Testis (tissue), 3 donors: ENCODE measurements around the gene ATOH8. TPM values are rescaled to one million over a fixed set of nuclear protein-coding genes. Genes with fewer than 3 reads are reported as not detected.

ENCODE experiments used
- DNase-seq: peaks from one replicate; pipeline ENCODE4 v3.0.0-alpha.2; 2019
- H3K27ac ChIP-seq, 2 donors: fragments of 200-600 bp; sonication (generic); one replicate each; pipeline ENCODE4 v1.5.1; 2019
- H3K27me3 ChIP-seq: fragments of 200-600 bp; sonication (generic); one replicate; pipeline ENCODE4 v1.5.1; 2019
- H3K36me3 ChIP-seq: fragments of 200-600 bp; sonication (generic); one replicate; pipeline ENCODE4 v1.5.1; 2017; ENCODE audit warnings: low read depth; ENCODE audit errors: missing control alignments
- H3K4me1 ChIP-seq: fragments of 200-600 bp; sonication (generic); one replicate; pipeline ENCODE4 v1.5.1; 2019
- H3K4me3 ChIP-seq, 2 donors: fragments of 200-600 bp; sonication (generic); one replicate each; pipeline ENCODE4 v1.5.1; 2017 to 2019
- H3K9me3 ChIP-seq: fragments of 200-600 bp; sonication (generic); one replicate; pipeline ENCODE4 v1.5.1; 2017
- POLR2A ChIP-seq: fragments of 450-650 bp; IDR thresholded peaks from one replicate; pipeline ENCODE4 v1.6.1; 2017; ENCODE audit warnings: antibody characterized with exemption, mild to moderate bottlenecking, moderate library complexity
- WGBS, 2 donors: methylation state at CpG; one replicate each; pipeline ENCODE4 v1.1.5; 2018; 5-methylcytosine and 5-hydroxymethylcytosine counted together
- intact Hi-C: fragments of 100-400 bp; cut with DNase I; formaldehyde crosslinking; loops from one replicate; pipeline ENCODE4 v1.15.1; 2023; ENCODE audit warnings: low total_unique reads
- polyA plus RNA-seq: library from polyadenylated mRNA; stranded (reverse); fragments of 350-450 nt; fragmentation: Illumina TruSeq; extraction: RNeasy Lipid Tissue Mini Kit (QIAGEN cat#74804); gene quantifications from one replicate; pipeline ENCODE4 v1.2.3, GENCODE V29; 2014; ENCODE audit warnings: low read depth, low replicate concordance; ENCODE audit not compliant: insufficient read depth
- total RNA-seq, 2 donors: library from RNA; depleted of rRNA; stranded (reverse); fragments of >200 nt; gene quantifications; one replicate each; pipeline ENCODE4 v1.2.3, GENCODE V29; 2016
- TF ChIP-seq, protein P1 (sequence below), 3 experiments: fragments of 450-650 bp in 2 of 3; fragments of 200-600 bp in 1 of 3; sonication (generic) in 1 of 3; IDR thresholded peaks; one replicate each; pipeline ENCODE4 v1.5.1; 2016 to 2019; ENCODE audit warnings: antibody characterized with exemption in 3 of 3, mild to moderate bottlenecking in 2 of 3, moderate library complexity in 1 of 3

The ATOH8 gene
- total and polyA plus RNA-seq, 3 donors from 2014 or later = 13.5 to 16.8 (median 14.2) TPM

DNA sequence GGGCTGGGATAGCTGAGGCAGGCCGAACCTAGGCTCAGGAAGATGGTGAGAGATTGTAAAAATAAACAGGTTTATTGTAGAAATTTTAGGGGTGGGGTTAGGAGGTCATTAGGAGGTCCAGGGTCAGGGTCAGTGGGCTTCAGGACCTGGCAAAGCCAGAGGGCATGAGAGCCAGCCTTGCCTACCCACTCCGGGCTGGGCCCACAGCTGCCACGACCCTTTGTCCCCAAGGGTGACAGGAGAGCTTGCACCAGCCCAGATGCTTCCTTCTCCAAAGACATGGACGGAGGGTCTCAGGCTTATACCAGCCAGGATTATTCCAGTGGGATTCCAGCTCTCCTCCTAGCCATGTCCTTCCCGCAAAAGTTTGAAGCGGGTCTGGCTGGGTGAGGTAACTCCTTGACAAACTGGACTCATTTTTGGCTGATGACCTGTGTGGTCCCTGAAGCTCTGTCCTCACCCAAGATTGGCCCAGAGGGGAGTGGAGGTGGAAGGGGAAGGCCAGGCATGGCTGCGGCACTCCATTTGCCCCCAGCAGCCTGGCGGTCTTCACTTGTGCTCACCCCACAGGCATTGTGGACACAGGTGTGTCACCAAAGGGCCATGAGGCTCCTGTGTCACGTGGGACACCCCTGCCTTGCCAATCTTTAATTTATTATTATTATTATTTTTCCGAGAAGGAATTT, 23.8 kb upstream of the ATOH8 start:
- TF ChIP-seq, protein P1, sequence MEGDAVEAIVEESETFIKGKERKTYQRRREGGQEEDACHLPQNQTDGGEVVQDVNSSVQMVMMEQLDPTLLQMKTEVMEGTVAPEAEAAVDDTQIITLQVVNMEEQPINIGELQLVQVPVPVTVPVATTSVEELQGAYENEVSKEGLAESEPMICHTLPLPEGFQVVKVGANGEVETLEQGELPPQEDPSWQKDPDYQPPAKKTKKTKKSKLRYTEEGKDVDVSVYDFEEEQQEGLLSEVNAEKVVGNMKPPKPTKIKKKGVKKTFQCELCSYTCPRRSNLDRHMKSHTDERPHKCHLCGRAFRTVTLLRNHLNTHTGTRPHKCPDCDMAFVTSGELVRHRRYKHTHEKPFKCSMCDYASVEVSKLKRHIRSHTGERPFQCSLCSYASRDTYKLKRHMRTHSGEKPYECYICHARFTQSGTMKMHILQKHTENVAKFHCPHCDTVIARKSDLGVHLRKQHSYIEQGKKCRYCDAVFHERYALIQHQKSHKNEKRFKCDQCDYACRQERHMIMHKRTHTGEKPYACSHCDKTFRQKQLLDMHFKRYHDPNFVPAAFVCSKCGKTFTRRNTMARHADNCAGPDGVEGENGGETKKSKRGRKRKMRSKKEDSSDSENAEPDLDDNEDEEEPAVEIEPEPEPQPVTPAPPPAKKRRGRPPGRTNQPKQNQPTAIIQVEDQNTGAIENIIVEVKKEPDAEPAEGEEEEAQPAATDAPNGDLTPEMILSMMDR (IDR thresholded peaks at IDR 0.05) = no peak
- no peak for TF ChIP-seq POLR2A
- no peaks in the 10 kb centered on the region for H3K27me3 ChIP-seq
- no peaks in the 10 kb centered on the region for H3K9me3 ChIP-seq
- intact Hi-C loops = loop anchor here (5.0 kb wide), 1 partner anchor 82 kb away; no protein-coding TSS in a partner anchor
- no peak overlapping the region for H3K27ac ChIP-seq
- no peaks in the 10 kb centered on the region for H3K36me3 ChIP-seq
- H3K4me3 ChIP-seq = no peak overlapping the region
- no peak for DNase-seq
- 86 to 88% methylated on average over 10 of the region's 10 CpGs for WGBS, 2 donors
- peaks cover 3% of the 10 kb centered on the region for H3K4me1 ChIP-seq

DNA sequence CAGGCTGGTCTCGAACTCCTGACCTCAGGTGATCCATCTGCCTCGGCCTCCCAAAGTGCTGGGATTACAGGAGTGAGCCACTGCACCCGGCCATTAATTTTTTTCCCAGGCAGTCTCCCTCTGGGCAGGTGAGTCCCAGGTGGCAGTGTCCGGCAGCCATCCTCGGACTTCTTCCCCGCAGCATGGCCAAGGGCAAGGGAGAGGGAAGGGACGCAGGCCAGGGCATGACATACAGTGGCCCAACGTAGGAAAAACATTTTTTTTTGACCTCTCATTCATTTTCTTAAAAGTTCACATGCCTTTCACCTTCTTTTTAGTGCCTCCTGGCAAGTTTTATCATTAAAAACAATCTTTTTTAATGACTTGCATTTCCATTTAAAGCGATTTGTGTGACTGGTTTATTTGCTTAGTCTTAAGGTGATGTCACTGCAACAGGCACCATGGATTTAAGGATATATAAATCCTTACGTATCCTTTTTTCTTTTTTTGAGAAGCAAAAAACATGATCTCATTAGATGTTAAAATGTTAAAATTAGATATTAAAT, 23.0 kb upstream of the ATOH8 start:
- no peak for DNase-seq
- peaks cover 3% of the 10 kb centered on the region for H3K4me1 ChIP-seq

DNA sequence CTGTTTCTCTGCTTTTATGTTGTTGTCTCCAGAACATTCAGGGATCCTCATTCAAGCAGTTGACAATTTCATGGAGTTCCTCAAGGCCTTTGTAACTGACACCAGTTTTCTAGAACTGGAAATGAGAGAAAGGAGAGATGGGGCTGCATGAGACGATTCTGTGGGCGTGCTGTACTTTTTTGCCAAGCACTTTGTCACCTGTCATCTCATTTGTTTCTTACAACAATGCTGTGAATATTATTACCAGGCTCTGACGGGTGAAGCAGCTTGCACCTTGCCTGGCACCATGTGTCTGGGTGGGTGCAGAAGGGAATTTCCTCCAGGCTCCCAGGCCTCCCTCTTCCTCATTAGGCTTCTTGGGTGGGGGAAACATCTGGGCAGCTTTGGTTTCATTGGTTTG, 22.2 kb upstream of the ATOH8 start:
- intact Hi-C loops = no loop called here
- Histone ChIP-seq H3K9me3 (no peaks in the 10 kb centered on the region), H3K27ac (no peak overlapping the region), H3K36me3 (no peaks in the 10 kb centered on the region), H3K4me3 (no peak overlapping the region), H3K4me1 (peaks cover 3% of the 10 kb centered on the region), H3K27me3 (no peaks in the 10 kb centered on the region)
- 82 to 88% methylated on average over 3 of the region's 3 CpGs for WGBS, 2 donors
- TF ChIP-seq, protein P1 (IDR thresholded peaks at IDR 0.05) = no peak
- TF ChIP-seq POLR2A = no peak
- no peak for DNase-seq

More for the DNA sequence above, 23.0 kb upstream of the ATOH8 start:
- no peaks in the 10 kb centered on the region for H3K36me3 ChIP-seq
- TF ChIP-seq POLR2A = no peak
- TF ChIP-seq, protein P1 (IDR thresholded peaks at IDR 0.05) = no peak
- 92% methylated on average over 10 of the region's 10 CpGs for WGBS, 2 donors
- intact Hi-C loops = no loop called here
- no peak overlapping the region for H3K27ac ChIP-seq
- H3K4me3 ChIP-seq = no peak overlapping the region
- no peaks in the 10 kb centered on the region for H3K9me3 ChIP-seq
- no peaks in the 10 kb centered on the region for H3K27me3 ChIP-seq

DNA sequence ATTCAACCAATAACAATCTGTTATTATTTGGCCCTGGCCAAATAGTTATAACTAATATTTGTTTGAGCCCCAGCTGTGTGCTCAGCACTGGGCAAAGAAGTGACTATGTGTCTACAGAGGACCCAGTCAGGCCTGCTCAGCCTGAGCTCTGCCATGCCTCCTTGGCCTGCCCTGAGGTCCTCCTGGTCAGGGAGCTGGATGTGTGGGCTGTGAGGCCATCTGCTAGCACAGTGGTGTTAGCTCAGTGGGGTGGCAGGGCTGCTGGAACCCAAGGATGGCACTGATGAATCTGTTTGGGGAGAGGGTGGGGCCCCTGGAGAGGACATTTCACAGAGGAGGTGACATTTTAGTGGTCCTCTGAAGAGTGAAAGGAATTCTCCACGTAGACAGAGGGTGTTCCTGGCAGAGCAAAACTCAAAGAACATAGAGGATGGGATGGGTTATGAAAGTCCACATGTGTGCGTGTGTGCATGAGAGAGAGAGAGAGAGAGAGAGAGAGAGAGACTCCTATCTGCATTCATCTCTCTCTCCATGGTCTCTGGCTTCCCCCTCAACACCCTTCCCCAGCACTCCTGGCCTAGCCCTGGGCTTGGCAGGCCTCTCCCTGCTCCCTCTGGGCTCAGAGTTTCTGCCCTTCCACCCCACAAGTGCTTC, 21.2 kb upstream of the ATOH8 start:
- H3K4me1 ChIP-seq = peaks cover 3% of the 10 kb centered on the region
- no peaks in the 10 kb centered on the region for H3K9me3 ChIP-seq
- intact Hi-C loops = no loop called here
- DNase-seq = no peak
- H3K36me3 ChIP-seq = no peaks in the 10 kb centered on the region
- H3K4me3 ChIP-seq = no peak overlapping the region
- H3K27ac ChIP-seq = no peak overlapping the region
- no peaks in the 10 kb centered on the region for H3K27me3 ChIP-seq
- WGBS, 2 donors = 84 to 100% methylated on average over 2 of the region's 2 CpGs
- TF ChIP-seq, protein P1 (IDR thresholded peaks at IDR 0.05) = no peak
- TF ChIP-seq POLR2A = no peak
